GDM1 (cell line): ENCODE results near the gene ITFG2.
"Not testable (repeated sequence)": the region's sequence is repeated elsewhere in the genome, so short reads cannot be mapped to it uniquely, and the experiment has no call there.

Experiments
- DNase-seq: peaks from one replicate; lab custom pipeline; 2025; lab: John Stamatoyannopoulos, UW

The ITFG2 gene

GRCh38 chr12:2812290-2813213 lies at the start of gene ITFG2:
Gene ITFG2 (plus strand): TSS chr12:2812668. CDS start chr12:2812761, 93 bp downstream.
- peak; percentile 95 for DNase-seq

DNA sequence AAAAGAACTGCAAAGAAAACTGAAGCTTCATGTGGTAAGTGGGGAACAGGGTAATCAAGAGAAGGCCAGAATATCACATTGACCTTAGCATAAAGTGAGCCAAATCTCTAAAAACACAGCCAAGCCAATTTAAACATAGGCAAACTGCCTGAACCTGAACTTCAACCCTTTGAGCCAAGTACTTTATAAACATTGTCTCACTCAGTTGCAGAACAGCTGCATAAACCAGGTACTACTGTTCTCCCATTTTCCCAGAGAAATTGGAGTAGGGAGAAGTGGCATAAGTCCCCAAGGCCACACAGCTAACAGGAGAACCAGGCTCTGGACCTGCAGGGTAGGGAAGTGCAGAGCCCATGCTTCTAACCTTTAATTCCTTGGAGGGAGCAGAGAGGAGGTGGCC lies 48.1 kb upstream of the ITFG2 start:
- no peak for DNase-seq

DNA sequence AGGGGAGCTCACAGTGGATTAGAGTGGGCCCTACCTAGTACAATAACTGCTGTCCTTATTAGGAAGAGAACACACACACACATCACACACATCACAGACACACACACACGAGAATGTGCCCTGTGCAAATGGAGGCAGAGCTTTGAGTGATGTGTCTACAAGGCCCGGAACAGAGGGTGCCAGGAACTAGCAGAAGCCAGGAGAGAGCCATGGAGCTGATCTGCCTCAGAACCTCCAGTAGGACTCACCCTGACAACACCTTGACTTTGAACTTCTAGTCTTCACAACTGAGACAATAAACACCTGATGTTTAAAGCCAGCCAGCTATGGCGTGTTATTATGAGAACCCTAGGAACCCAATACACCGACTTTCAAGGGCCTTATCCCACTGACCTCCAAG lies 47.4 kb upstream of the ITFG2 start:
- no peak for DNase-seq

- no peak for DNase-seq
Observed at GRCh38 chr12:2765608-2766007, 46.9 kb upstream of the ITFG2 start.

GRCh38 chr12:2768224-2768961 lies 44.1 kb upstream of the ITFG2 start:
- no peak for DNase-seq

- DNase-seq, result no peak
Observed at GRCh38 chr12:2769866-2770533, 42.5 kb upstream of the ITFG2 start.

- not testable (repeated sequence) for DNase-seq
Observed at GRCh38 chr12:2770544-2770943, 41.9 kb upstream of the ITFG2 start.

DNA sequence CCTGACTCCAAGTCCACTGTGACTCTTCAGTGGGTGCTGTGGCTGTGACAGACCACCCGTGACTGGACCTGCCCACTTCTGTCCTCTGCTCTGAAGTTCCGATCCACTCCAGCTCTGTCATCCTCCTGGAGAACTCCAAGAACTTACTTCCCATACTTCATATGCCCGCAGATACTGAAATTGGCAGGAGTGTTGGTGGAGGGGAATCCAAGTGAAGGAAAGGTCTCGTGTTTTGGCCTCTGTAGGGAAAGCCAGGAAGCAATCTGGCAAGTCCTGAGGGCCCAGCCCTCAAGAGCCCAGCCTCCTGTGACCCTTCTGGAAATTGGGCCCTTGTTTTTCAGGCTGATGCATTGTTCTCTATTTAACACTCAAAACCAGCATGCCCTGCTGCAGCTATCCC lies 40.1 kb upstream of the ITFG2 start:
- DNase-seq, result no peak

GRCh38 chr12:2773199-2773875 lies 39.1 kb upstream of the ITFG2 start:
- no peak for DNase-seq

DNA sequence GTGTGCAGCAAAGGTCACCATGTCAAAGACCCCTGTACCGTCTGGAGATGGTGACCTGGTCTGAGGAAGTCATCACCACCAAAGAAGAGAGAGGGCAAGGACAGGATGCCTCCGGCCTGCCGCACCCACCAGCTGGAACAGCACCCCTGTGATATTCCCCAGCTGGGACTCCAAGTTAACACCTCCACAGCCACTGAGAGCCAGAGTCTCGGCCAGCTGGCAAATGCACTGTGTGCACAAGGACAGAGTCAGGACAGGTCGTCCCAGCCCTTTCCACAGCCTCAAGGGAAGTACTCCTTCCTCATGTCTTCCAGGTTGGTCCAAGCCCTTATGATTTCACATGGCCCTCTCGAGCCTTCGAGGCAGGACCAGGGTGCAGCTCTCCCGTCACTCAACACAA lies 37.0 kb upstream of the ITFG2 start:
- no peak for DNase-seq

GRCh38 chr12:2776129-2776806 lies 36.2 kb upstream of the ITFG2 start:
- DNase-seq, result no peak

- DNase-seq, result peak; percentile 23
Observed at GRCh38 chr12:2779281-2779680, 33.2 kb upstream of the ITFG2 start.

- peak; percentile 38 for DNase-seq
Observed at GRCh38 chr12:2783936-2784600, 28.4 kb upstream of the ITFG2 start.

GRCh38 chr12:2785017-2785416 lies 27.5 kb upstream of the ITFG2 start:
- no peak for DNase-seq

DNA sequence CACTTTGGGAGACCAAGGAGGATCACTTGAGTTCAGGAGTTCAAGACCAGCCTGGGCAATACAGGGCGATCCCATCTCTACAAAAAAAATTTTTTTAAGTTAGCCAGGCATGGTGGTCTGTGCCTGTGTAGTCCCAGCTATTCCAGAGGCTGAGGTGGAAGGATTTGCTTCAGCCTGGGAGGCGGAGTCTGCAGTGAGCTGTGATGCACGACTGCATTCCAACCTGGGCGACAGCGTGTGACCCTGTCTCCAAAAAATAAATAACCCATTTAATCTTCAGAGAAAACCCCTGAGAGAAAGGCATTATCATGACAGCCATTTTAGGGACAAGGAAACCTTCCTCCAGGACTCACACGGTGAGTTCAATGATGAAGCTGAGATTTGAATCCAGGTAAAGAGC lies 21.4 kb upstream of the ITFG2 start:
- DNase-seq, result no peak

GRCh38 chr12:2792671-2793500 lies 19.6 kb upstream of the ITFG2 start:
- DNase-seq, result peak; percentile 69

- no peak for DNase-seq
Observed at GRCh38 chr12:2793561-2793960, 18.9 kb upstream of the ITFG2 start.

GRCh38 chr12:2794191-2794735 lies 18.2 kb upstream of the ITFG2 start:
- DNase-seq, result no peak

DNA sequence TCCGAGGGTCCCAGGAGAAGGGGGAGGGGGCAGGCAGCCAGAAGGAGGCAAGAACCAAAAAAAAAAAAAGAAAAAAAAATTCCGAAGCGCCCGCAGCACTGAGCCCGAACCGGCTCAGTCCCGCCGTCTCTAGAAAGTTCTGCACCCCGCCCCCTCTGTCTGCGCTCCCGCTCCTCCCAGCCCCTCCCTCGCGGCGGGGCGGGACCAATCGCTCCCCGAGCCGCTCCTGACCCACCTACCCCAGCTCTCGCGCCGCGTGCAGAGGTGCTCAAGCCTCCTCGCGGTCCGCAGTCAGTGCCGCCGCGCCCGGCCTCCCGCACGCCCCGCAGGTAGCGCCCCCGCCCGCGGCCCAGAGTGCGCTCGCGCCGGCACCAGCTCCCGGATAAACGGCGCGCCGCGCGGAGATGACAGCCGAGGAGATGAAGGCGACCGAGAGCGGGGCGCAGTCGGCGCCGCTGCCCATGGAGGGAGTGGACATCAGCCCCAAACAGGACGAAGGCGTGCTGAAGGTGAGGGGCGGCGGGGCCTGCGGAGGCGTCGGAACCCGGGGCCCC lies 17.7 kb upstream of the ITFG2 start, which contains the start of gene FKBP4:
Gene FKBP4 (plus strand): TSS at position 235 of the 554 bp plus-strand sequence. CDS start 170 bp downstream, at position 405.
- DNase-seq, result peak; percentile 86
